ENCODE measurements around the gene MTERF4. TPM values are rescaled to one million over a fixed set of nuclear protein-coding genes. Genes with fewer than 3 reads are reported as not detected.

MTERF4 gene
- total RNA-seq, 1 donor from 2014 or later: 43.7 TPM

DNA sequence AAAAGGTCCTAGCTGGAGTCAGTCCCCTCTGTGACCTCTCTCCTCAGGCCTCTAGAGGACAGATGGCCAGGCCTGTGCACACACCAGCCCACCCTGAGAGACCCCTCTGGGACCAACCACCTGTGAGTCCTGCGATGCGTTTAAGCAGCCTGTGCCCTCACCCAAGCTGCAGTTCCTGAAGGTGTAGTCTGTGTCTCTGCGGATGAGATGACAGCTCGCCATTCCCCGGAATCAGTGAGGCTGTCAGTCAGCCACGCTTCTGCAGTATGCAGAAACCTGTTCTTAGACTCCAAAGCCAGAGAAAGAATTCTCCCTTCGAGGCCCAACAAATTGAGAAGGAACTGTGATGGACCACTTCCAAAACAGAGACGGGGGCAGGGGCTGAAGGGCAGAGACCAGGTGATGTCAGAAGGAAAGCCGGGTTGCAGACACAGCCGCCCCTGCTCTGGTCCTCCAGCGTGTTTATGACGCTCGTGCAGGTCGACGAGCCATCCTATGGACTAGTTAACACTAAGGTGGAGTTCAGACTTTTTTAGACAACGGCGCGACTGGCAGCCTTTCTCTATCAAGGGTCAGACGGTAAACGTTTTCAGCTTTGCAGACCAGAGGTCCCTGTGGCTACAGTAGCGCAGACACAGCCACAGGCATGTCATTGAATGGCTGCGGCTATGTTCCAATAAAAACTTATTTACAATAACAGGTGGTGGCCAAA lies 10.2 kb downstream of the MTERF4 start:
- TF ChIP-seq CTCF (conservative IDR thresholded peaks at IDR 0.05): no peak

GRCh38 chr2:241091201-241091600 lies 10.9 kb downstream of the MTERF4 start:
- DNase-seq (ENCODE audit: low read depth, low spot score): no peak

More for the DNA sequence above, 10.2 kb downstream of the MTERF4 start:
- H3K36me3 Mint-ChIP-seq (ENCODE audit: low read depth): peaks cover 10% of the 10 kb centered on the region
- H3K4me1 Mint-ChIP-seq: no peaks in the 10 kb centered on the region
- no peak overlapping the region for H3K4me3 Mint-ChIP-seq
- H3K27ac Mint-ChIP-seq (ENCODE audit: unreplicated experiment): no peak overlapping the region
- DNase-seq (ENCODE audit: low read depth, low spot score): no peak
- no peaks in the 10 kb centered on the region for H3K9me3 Mint-ChIP-seq
- no peaks in the 10 kb centered on the region for H3K27me3 Mint-ChIP-seq (ENCODE audit: low read depth)

GRCh38 chr2:241088791-241089732 lies 13.0 kb downstream of the MTERF4 start:
- no peaks in the 10 kb centered on the region for H3K4me1 Mint-ChIP-seq
- no peaks in the 10 kb centered on the region for H3K27me3 Mint-ChIP-seq (ENCODE audit: low read depth)
- H3K4me3 Mint-ChIP-seq: no peak overlapping the region
- TF ChIP-seq CTCF (conservative IDR thresholded peaks at IDR 0.05): no peak
- peaks cover 4% of the 10 kb centered on the region for H3K9me3 Mint-ChIP-seq
- DNase-seq (ENCODE audit: low read depth, low spot score): no peak
- H3K27ac Mint-ChIP-seq (ENCODE audit: unreplicated experiment): peak overlapping the region; percentile 27
- H3K36me3 Mint-ChIP-seq (ENCODE audit: low read depth): peaks cover 24% of the 10 kb centered on the region

More at GRCh38 chr2:241091201-241091600, 10.9 kb downstream of the MTERF4 start:
- Mint-ChIP-seq H3K9me3 (peaks cover 2% of the 10 kb centered on the region), H3K36me3 (ENCODE audit: low read depth) (peaks cover 16% of the 10 kb centered on the region), H3K4me3 (no peak overlapping the region), H3K27me3 (ENCODE audit: low read depth) (no peaks in the 10 kb centered on the region), H3K27ac (ENCODE audit: unreplicated experiment) (no peak overlapping the region), H3K4me1 (no peaks in the 10 kb centered on the region)
- no peak for TF ChIP-seq CTCF (conservative IDR thresholded peaks at IDR 0.05)

GRCh38 chr2:241088376-241088775 lies 13.7 kb downstream of the MTERF4 start:
- peaks cover 24% of the 10 kb centered on the region for H3K36me3 Mint-ChIP-seq (ENCODE audit: low read depth)
- no peak for DNase-seq (ENCODE audit: low read depth, low spot score)
- no peaks in the 10 kb centered on the region for H3K4me1 Mint-ChIP-seq
- H3K9me3 Mint-ChIP-seq: peaks cover 4% of the 10 kb centered on the region
- no peak overlapping the region for H3K4me3 Mint-ChIP-seq
- no peaks in the 10 kb centered on the region for H3K27me3 Mint-ChIP-seq (ENCODE audit: low read depth)
- H3K27ac Mint-ChIP-seq (ENCODE audit: unreplicated experiment): no peak overlapping the region
- no peak for TF ChIP-seq CTCF (conservative IDR thresholded peaks at IDR 0.05)

- Mint-ChIP-seq H3K4me3 (no peak overlapping the region), H3K9me3 (peaks cover 4% of the 10 kb centered on the region), H3K27ac (ENCODE audit: unreplicated experiment) (no peak overlapping the region), H3K27me3 (ENCODE audit: low read depth) (no peaks in the 10 kb centered on the region), H3K4me1 (no peaks in the 10 kb centered on the region), H3K36me3 (ENCODE audit: low read depth) (peaks cover 30% of the 10 kb centered on the region)
- DNase-seq (ENCODE audit: low read depth, low spot score): no peak
- TF ChIP-seq CTCF (conservative IDR thresholded peaks at IDR 0.05): no peak
These were observed 14.4 kb downstream of the MTERF4 start for GRCh38 chr2:241087420-241088268.

Data from neural crest cell (in vitro differentiated cells).